Globus pallidus (tissue), 1 donor: ENCODE measurements around the gene ARHGDIG.
A peak's percentile ranks its signal among the peaks of the same experiment; 100 is the strongest.
"Not testable (repeated sequence)": the region's sequence is repeated elsewhere in the genome, so short reads cannot be mapped to it uniquely, and the experiment has no call there.

Experiments used
- DNase-seq: peaks from one replicate; pipeline ENCODE4 v3.0.0-alpha.2; 2015; ENCODE audit warnings: low spot score

The ARHGDIG gene

GRCh38 chr16:280552-280951 lies at the start of gene ARHGDIG:
TSS of gene ARHGDIG (plus strand) at chr16:280591. CDS start at chr16:280681, 90 bp downstream.
- no peak for DNase-seq

- no peak for DNase-seq
Measured at GRCh38 chr16:230949-231348, 49.4 kb upstream of the ARHGDIG start.

GRCh38 chr16:234468-235305 lies 45.7 kb upstream of the ARHGDIG start, which contains the start of gene FAM234A:
TSS of gene FAM234A (plus strand) at chr16:234821. CDS start at chr16:254414, 19,593 bp downstream.
- peak; percentile 92 for DNase-seq

GRCh38 chr16:239948-240277 lies 40.5 kb upstream of the ARHGDIG start:
- DNase-seq = peak; percentile 71

- DNase-seq = no peak
Measured at GRCh38 chr16:240559-240958, 39.8 kb upstream of the ARHGDIG start.

- no peak for DNase-seq
Measured at GRCh38 chr16:242281-242680, 38.1 kb upstream of the ARHGDIG start.

GRCh38 chr16:243348-243747 lies 37.0 kb upstream of the ARHGDIG start:
- no peak for DNase-seq

GRCh38 chr16:245105-245504 lies 35.3 kb upstream of the ARHGDIG start:
- DNase-seq = no peak

- DNase-seq = no peak
Measured at GRCh38 chr16:247027-247426, 33.4 kb upstream of the ARHGDIG start.

GRCh38 chr16:249431-249830 lies 31.0 kb upstream of the ARHGDIG start:
- no peak for DNase-seq

GRCh38 chr16:252366-253337 lies 27.7 kb upstream of the ARHGDIG start:
- DNase-seq = no peak

GRCh38 chr16:253833-254232 lies 26.6 kb upstream of the ARHGDIG start:
- DNase-seq = no peak

GRCh38 chr16:254461-254860 lies 25.9 kb upstream of the ARHGDIG start:
- no peak for DNase-seq

- DNase-seq = no peak
Measured at GRCh38 chr16:255183-255582, 25.2 kb upstream of the ARHGDIG start.

GRCh38 chr16:258091-258490 lies 22.3 kb upstream of the ARHGDIG start:
- not testable (repeated sequence) for DNase-seq

GRCh38 chr16:259226-259625 lies 21.2 kb upstream of the ARHGDIG start:
- DNase-seq = no peak

- DNase-seq = no peak
Measured at GRCh38 chr16:259814-260253, 20.6 kb upstream of the ARHGDIG start.

- DNase-seq = no peak
Measured at GRCh38 chr16:260326-260725, 20.1 kb upstream of the ARHGDIG start.

- no peak for DNase-seq
Measured at GRCh38 chr16:261031-261691, 19.2 kb upstream of the ARHGDIG start.

GRCh38 chr16:262121-262745 lies 18.2 kb upstream of the ARHGDIG start:
- DNase-seq = no peak

GRCh38 chr16:263182-263774 lies 17.1 kb upstream of the ARHGDIG start:
- DNase-seq = no peak
